PC-3 (cell line): ENCODE measurements around the gene BCL11B.

Source experiments
- CTCF ChIP-seq: fragments of 300-600 bp; sonication (generic); conservative IDR thresholded peaks from 2 replicates; pipeline ENCODE4 v1.5.1; 2017; ENCODE audit warnings: antibody characterized with exemption, low read depth, mild to moderate bottlenecking, low read length
- EZH2 ChIP-seq: fragments of 300-600 bp; sonication (generic); IDR thresholded peaks from one replicate; pipeline ENCODE4 v1.6.1; 2017; ENCODE audit warnings: antibody characterized with exemption, mild to moderate bottlenecking, low read length; ENCODE audit not compliant: unreplicated experiment
- EZH2phosphoT487 ChIP-seq: fragments of 300-600 bp; sonication (generic); IDR thresholded peaks from 2 replicates; pipeline ENCODE4 v1.6.1; 2018; ENCODE audit warnings: mild to moderate bottlenecking, antibody characterized with exemption, low read length, borderline replicate concordance

- TF ChIP-seq CTCF (no peak), EZH2phosphoT487 (no peak), EZH2 (no peak)
Measured at GRCh38 chr14:99246536-99247097, 25.4 kb downstream of the BCL11B start.
